Forelimb muscle (tissue), 1 donor: ENCODE measurements around the gene ADGRL1. TPM values are rescaled to one million over a fixed set of nuclear protein-coding genes. Genes with fewer than 3 reads are reported as not detected.
A peak's percentile ranks its signal among the peaks of the same experiment; 100 is the strongest.
"Not testable (repeated sequence)": the region's sequence is repeated elsewhere in the genome, so short reads cannot be mapped to it uniquely, and the experiment has no call there.

Experiments
- DNase-seq: peaks from one replicate; pipeline ENCODE4 v3.0.0-alpha.2; 2013; ENCODE audit warnings: low read depth
- polyA plus RNA-seq: library from polyadenylated mRNA; unstranded; fragments of 120-200 nt; gene quantifications from one replicate; pipeline ENCODE4 v1.2.1, GENCODE V29; 2013; ENCODE audit not compliant: insufficient read length

ADGRL1 gene
- polyA plus RNA-seq, 1 donor: 14.6 TPM

- DNase-seq: no peak
Observed at GRCh38 chr19:14218620-14219330, 12.8 kb upstream of the ADGRL1 start.

GRCh38 chr19:14217886-14218285 lies 11.9 kb upstream of the ADGRL1 start:
- DNase-seq: not testable (repeated sequence)

GRCh38 chr19:14214580-14214979 lies 8.6 kb upstream of the ADGRL1 start:
- DNase-seq: no peak

GRCh38 chr19:14210182-14210581 lies 4.2 kb upstream of the ADGRL1 start:
- DNase-seq: not testable (repeated sequence)

- not testable (repeated sequence) for DNase-seq
Observed at GRCh38 chr19:14209401-14209800, 3.4 kb upstream of the ADGRL1 start.

GRCh38 chr19:14208496-14208895 lies 2.5 kb upstream of the ADGRL1 start:
- DNase-seq: not testable (repeated sequence)

GRCh38 chr19:14207796-14208195 lies 1.8 kb upstream of the ADGRL1 start:
- DNase-seq: not testable (repeated sequence)

GRCh38 chr19:14206737-14207726 lies 1.1 kb upstream of the ADGRL1 start:
- peak; percentile 91 for DNase-seq

GRCh38 chr19:14206308-14206707 lies 339 bp upstream of the ADGRL1 start:
- DNase-seq: not testable (repeated sequence)

GRCh38 chr19:14204676-14205451 lies 1.1 kb downstream of the ADGRL1 start:
- DNase-seq: not testable (repeated sequence)

GRCh38 chr19:14204219-14204618 lies 1.8 kb downstream of the ADGRL1 start:
- DNase-seq: not testable (repeated sequence)

GRCh38 chr19:14203788-14204187 lies 2.2 kb downstream of the ADGRL1 start:
- DNase-seq: not testable (repeated sequence)

- no peak for DNase-seq
Observed at GRCh38 chr19:14203177-14203576, 2.8 kb downstream of the ADGRL1 start.

- DNase-seq: not testable (repeated sequence)
Observed at GRCh38 chr19:14201481-14201880, 4.5 kb downstream of the ADGRL1 start.

- DNase-seq: not testable (repeated sequence)
Observed at GRCh38 chr19:14200147-14200841, 5.7 kb downstream of the ADGRL1 start.

GRCh38 chr19:14198384-14199376 lies 7.3 kb downstream of the ADGRL1 start:
- DNase-seq: no peak

GRCh38 chr19:14197882-14198281 lies 8.1 kb downstream of the ADGRL1 start:
- no peak for DNase-seq

- not testable (repeated sequence) for DNase-seq
Observed at GRCh38 chr19:14197288-14197687, 8.7 kb downstream of the ADGRL1 start.

GRCh38 chr19:14196105-14196504 lies 9.9 kb downstream of the ADGRL1 start:
- not testable (repeated sequence) for DNase-seq

- not testable (repeated sequence) for DNase-seq
Observed at GRCh38 chr19:14195216-14195615, 10.8 kb downstream of the ADGRL1 start.
